ENCODE data around the gene MRS2. TPM values are rescaled to one million over a fixed set of nuclear protein-coding genes. Genes with fewer than 3 reads are reported as not detected.

Gene MRS2
- polyA plus RNA-seq, 1 donor from 2014 or later, result 47.9 TPM

DNA sequence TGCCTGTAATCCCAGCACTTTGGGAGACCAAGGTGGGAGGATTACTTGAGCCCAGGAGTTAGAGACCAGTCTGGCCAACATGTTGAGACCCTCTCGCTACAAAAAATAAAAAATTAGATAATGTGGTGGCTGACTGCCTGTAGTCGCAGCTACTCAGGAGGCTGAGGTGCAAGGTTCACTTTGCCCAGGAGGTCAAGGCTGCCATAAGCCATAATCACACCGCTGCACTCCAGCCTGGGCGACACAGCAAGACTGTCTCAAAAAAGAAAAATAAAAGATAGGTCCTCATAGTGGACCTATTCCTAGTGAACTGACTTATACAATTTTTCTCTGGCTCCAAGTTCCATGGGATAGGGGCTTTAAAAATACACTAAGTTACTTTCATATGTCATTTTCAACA lies 41.9 kb downstream of the MRS2 start:
- Histone ChIP-seq H3K9ac (ENCODE audit: low read length) (no peak overlapping the region), H3K4me3 (ENCODE audit: low read length) (no peak overlapping the region), H3K36me3 (ENCODE audit: insufficient read depth, low read length) (no peaks in the 10 kb centered on the region), H3F3A (ENCODE audit: insufficient read depth, low read length, poor library complexity, severe bottlenecking) (no peaks in the 10 kb centered on the region), H3K27me3 (ENCODE audit: insufficient read depth, low read depth, low read length) (no peaks in the 10 kb centered on the region), H4K20me1 (ENCODE audit: insufficient read depth) (no peaks in the 10 kb centered on the region), H3K4me2 (ENCODE audit: low read length) (no peak overlapping the region), H3K79me2 (replicated peaks; ENCODE audit: insufficient read depth, low read length) (no peaks in the 10 kb centered on the region), H2AFZ (ENCODE audit: low read depth, low read length) (no peak overlapping the region), H3K9me2 (ENCODE audit: insufficient read depth, low read length) (no peaks in the 10 kb centered on the region), H3K9me3 (ENCODE audit: low read length) (no peaks in the 10 kb centered on the region), H3K27ac (ENCODE audit: low read length) (no peak overlapping the region)
- TF ChIP-seq, protein P1, sequence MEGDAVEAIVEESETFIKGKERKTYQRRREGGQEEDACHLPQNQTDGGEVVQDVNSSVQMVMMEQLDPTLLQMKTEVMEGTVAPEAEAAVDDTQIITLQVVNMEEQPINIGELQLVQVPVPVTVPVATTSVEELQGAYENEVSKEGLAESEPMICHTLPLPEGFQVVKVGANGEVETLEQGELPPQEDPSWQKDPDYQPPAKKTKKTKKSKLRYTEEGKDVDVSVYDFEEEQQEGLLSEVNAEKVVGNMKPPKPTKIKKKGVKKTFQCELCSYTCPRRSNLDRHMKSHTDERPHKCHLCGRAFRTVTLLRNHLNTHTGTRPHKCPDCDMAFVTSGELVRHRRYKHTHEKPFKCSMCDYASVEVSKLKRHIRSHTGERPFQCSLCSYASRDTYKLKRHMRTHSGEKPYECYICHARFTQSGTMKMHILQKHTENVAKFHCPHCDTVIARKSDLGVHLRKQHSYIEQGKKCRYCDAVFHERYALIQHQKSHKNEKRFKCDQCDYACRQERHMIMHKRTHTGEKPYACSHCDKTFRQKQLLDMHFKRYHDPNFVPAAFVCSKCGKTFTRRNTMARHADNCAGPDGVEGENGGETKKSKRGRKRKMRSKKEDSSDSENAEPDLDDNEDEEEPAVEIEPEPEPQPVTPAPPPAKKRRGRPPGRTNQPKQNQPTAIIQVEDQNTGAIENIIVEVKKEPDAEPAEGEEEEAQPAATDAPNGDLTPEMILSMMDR (IDR thresholded peaks at IDR 0.05; ENCODE audit: poor library complexity, severe bottlenecking), result no peak
- TF ChIP-seq, protein P2, sequence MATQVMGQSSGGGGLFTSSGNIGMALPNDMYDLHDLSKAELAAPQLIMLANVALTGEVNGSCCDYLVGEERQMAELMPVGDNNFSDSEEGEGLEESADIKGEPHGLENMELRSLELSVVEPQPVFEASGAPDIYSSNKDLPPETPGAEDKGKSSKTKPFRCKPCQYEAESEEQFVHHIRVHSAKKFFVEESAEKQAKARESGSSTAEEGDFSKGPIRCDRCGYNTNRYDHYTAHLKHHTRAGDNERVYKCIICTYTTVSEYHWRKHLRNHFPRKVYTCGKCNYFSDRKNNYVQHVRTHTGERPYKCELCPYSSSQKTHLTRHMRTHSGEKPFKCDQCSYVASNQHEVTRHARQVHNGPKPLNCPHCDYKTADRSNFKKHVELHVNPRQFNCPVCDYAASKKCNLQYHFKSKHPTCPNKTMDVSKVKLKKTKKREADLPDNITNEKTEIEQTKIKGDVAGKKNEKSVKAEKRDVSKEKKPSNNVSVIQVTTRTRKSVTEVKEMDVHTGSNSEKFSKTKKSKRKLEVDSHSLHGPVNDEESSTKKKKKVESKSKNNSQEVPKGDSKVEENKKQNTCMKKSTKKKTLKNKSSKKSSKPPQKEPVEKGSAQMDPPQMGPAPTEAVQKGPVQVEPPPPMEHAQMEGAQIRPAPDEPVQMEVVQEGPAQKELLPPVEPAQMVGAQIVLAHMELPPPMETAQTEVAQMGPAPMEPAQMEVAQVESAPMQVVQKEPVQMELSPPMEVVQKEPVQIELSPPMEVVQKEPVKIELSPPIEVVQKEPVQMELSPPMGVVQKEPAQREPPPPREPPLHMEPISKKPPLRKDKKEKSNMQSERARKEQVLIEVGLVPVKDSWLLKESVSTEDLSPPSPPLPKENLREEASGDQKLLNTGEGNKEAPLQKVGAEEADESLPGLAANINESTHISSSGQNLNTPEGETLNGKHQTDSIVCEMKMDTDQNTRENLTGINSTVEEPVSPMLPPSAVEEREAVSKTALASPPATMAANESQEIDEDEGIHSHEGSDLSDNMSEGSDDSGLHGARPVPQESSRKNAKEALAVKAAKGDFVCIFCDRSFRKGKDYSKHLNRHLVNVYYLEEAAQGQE (IDR thresholded peaks at IDR 0.05; ENCODE audit: borderline replicate concordance), result no peak
- no peak for TF ChIP-seq MXI1 (conservative IDR thresholded peaks at IDR 0.05; ENCODE audit: poor library complexity, severe bottlenecking)
- TF ChIP-seq RAD21 (conservative IDR thresholded peaks at IDR 0.05), result no peak
- TF ChIP-seq TAF1 (IDR thresholded peaks at IDR 0.05; ENCODE audit: low read depth), result no peak
- no peak for TF ChIP-seq SMC3 (conservative IDR thresholded peaks at IDR 0.05; ENCODE audit: poor library complexity)
- TF ChIP-seq POLR2AphosphoS5 (IDR thresholded peaks at IDR 0.05), result no peak
- TF ChIP-seq EP300 (conservative IDR thresholded peaks at IDR 0.05; ENCODE audit: poor library complexity, severe bottlenecking), result no peak
- TF ChIP-seq EZH2 (IDR thresholded peaks at IDR 0.05; ENCODE audit: borderline replicate concordance, insufficient read depth, low read length, poor library complexity, severe bottlenecking), result no peak

DNA sequence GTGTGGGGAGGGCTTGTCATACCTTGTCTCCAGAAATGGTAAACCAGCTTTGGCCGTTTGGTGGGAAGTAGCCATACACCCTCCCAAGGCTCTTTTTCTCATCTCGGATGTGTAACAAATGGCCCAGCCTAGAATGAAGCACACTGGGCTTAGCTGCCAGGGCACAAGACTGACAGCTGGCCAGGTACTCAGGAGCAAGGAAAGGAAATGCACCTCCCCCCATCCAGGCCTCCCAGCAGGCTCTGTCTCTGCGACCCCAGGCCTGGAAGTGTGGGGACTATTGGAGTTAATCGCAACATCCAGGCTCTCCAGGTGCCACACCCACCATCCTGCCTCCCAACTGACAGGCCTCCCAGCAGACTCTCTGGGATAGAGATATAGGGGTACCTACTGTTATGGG lies 43.0 kb downstream of the MRS2 start:
- Histone ChIP-seq H3K27ac (ENCODE audit: low read length) (no peak overlapping the region), H3K9me2 (ENCODE audit: insufficient read depth, low read length) (no peaks in the 10 kb centered on the region), H3K27me3 (ENCODE audit: insufficient read depth, low read depth, low read length) (no peaks in the 10 kb centered on the region), H3F3A (ENCODE audit: insufficient read depth, low read length, poor library complexity, severe bottlenecking) (no peaks in the 10 kb centered on the region), H4K20me1 (ENCODE audit: insufficient read depth) (no peaks in the 10 kb centered on the region), H3K4me3 (ENCODE audit: low read length) (no peak overlapping the region), H3K4me2 (ENCODE audit: low read length) (no peak overlapping the region), H2AFZ (ENCODE audit: low read depth, low read length) (no peak overlapping the region), H3K9me3 (ENCODE audit: low read length) (no peaks in the 10 kb centered on the region), H3K36me3 (ENCODE audit: insufficient read depth, low read length) (no peaks in the 10 kb centered on the region), H3K9ac (ENCODE audit: low read length) (no peak overlapping the region), H3K79me2 (replicated peaks; ENCODE audit: insufficient read depth, low read length) (no peaks in the 10 kb centered on the region)
- no peak for TF ChIP-seq EZH2 (IDR thresholded peaks at IDR 0.05; ENCODE audit: borderline replicate concordance, insufficient read depth, low read length, poor library complexity, severe bottlenecking)
- TF ChIP-seq, protein P2 (IDR thresholded peaks at IDR 0.05; ENCODE audit: borderline replicate concordance), result no peak
- no peak for TF ChIP-seq MXI1 (conservative IDR thresholded peaks at IDR 0.05; ENCODE audit: poor library complexity, severe bottlenecking)
